HepG2 (cell line): Measurements from ENCODE around the gene CASZ1. TPM values are rescaled to one million over a fixed set of nuclear protein-coding genes. Genes with fewer than 3 reads are reported as not detected.
A peak's percentile ranks its signal among the peaks of the same experiment; 100 is the strongest.

ENCODE experiments used
- ARNT2 ChIP-seq: sonication (generic); formaldehyde crosslinking; IDR thresholded peaks from 2 replicates; pipeline ENCODE4 v1.8.0; 2022; ENCODE audit warnings: mild to moderate bottlenecking, low read depth, missing genetic modification reagents, moderate library complexity
- ASH2L ChIP-seq: fragments of 300-600, 200-600 bp; sonication (generic); IDR thresholded peaks from 2 replicates; pipeline ENCODE4 v1.7.0; 2017; ENCODE audit warnings: low read depth, mild to moderate bottlenecking, moderate library complexity, mixed read lengths, low read length; ENCODE audit not compliant: insufficient read length
- ESRRA ChIP-seq: sonication (generic); formaldehyde crosslinking; IDR thresholded peaks from 2 replicates; pipeline ENCODE4 v1.5.1; 2020; ENCODE audit warnings: mild to moderate bottlenecking, low read depth, missing genetic modification reagents
- GFI1 ChIP-seq: sonication (generic); formaldehyde crosslinking; IDR thresholded peaks from 2 replicates; pipeline ENCODE4 v1.5.0; 2020; ENCODE audit warnings: missing genetic modification reagents, mild to moderate bottlenecking, borderline replicate concordance
- HNF4G ChIP-seq, 2 experiments: sonication (generic) in 1 of 2; formaldehyde crosslinking in 1 of 2; IDR thresholded peaks; 2 replicates each; pipeline versions ENCODE4 v1.4.0 to v1.6.1; 2011 to 2020; ENCODE audit warnings: borderline replicate concordance in 2 of 2, low read depth in 2 of 2, mild to moderate bottlenecking in 2 of 2, low read length in 1 of 2, missing genetic modification reagents in 1 of 2, moderate library complexity in 1 of 2
- JUNB ChIP-seq: sonication (generic); formaldehyde crosslinking; IDR thresholded peaks from 2 replicates; pipeline ENCODE4 v1.8.0; 2022; ENCODE audit warnings: missing genetic modification reagents, mild to moderate bottlenecking, borderline replicate concordance
- NAIF1 ChIP-seq: sonication (generic); formaldehyde crosslinking; IDR thresholded peaks from 2 replicates; pipeline ENCODE4 v1.5.0; 2020; ENCODE audit warnings: mild to moderate bottlenecking, missing genetic modification reagents, borderline replicate concordance
- NFATC3 ChIP-seq: sonication (generic); formaldehyde crosslinking; IDR thresholded peaks from 2 replicates; pipeline ENCODE4 v1.5.1; 2020; ENCODE audit warnings: mild to moderate bottlenecking, missing genetic modification reagents
- PAXIP1 ChIP-seq: sonication (generic); formaldehyde crosslinking; conservative IDR thresholded peaks from 2 replicates; pipeline ENCODE4 v1.4.0; 2020; ENCODE audit warnings: mild to moderate bottlenecking, missing genetic modification reagents, moderate library complexity
- SOX13 ChIP-seq, 3 experiments: fragments of 450-650 bp in 1 of 3; sonication (generic) in 1 of 3; formaldehyde crosslinking in 1 of 3; IDR thresholded peaks in 2 of 3; conservative IDR thresholded peaks in 1 of 3; 2 replicates each; pipeline versions ENCODE4 v1.5.0 to v1.6.1; 2016 to 2020; ENCODE audit warnings: antibody characterized with exemption in 1 of 3, mild to moderate bottlenecking in 1 of 3, missing compliant biosample characterization in 1 of 3, missing genetic modification reagents in 1 of 3, moderate library complexity in 1 of 3
- SOX6 ChIP-seq, 2 experiments: fragments of 450-650 bp in 1 of 2; sonication (generic) in 1 of 2; formaldehyde crosslinking in 1 of 2; IDR thresholded peaks; 2 replicates each; pipeline versions ENCODE4 v1.4.0 to v1.6.1; 2017 to 2020; ENCODE audit warnings: antibody characterized with exemption in 1 of 2, mild to moderate bottlenecking in 1 of 2, missing genetic modification reagents in 1 of 2
- YEATS4 ChIP-seq: sonication (generic); formaldehyde crosslinking; IDR thresholded peaks from 2 replicates; pipeline ENCODE4 v1.4.0; 2020; ENCODE audit warnings: missing genetic modification reagents, borderline replicate concordance
- ZEB1 ChIP-seq: IDR thresholded peaks from 2 replicates; pipeline ENCODE4 v1.6.1; 2012; ENCODE audit warnings: mild to moderate bottlenecking, low read depth, inconsistent platforms; ENCODE audit not compliant: insufficient replicate concordance
- ZFP1 ChIP-seq: IDR thresholded peaks from 2 replicates; pipeline ENCODE4 v1.6.1; 2016
- ZFP36L1 ChIP-seq: sonication (generic); formaldehyde crosslinking; IDR thresholded peaks from 2 replicates; pipeline ENCODE4 v1.8.0; 2022; ENCODE audit warnings: mild to moderate bottlenecking, missing genetic modification reagents, moderate library complexity
- ZNF335 ChIP-seq: sonication (generic); formaldehyde crosslinking; IDR thresholded peaks from 2 replicates; pipeline ENCODE4 v1.4.0; 2020; ENCODE audit warnings: missing genetic modification reagents
- ZNF337 ChIP-seq: sonication (generic); formaldehyde crosslinking; IDR thresholded peaks from 2 replicates; pipeline ENCODE4 v1.5.1; 2020; ENCODE audit warnings: missing genetic modification reagents, low read depth, mild to moderate bottlenecking, borderline replicate concordance
- ZNF605 ChIP-seq: sonication (generic); formaldehyde crosslinking; IDR thresholded peaks from 2 replicates; pipeline ENCODE4 v1.8.0; 2022; ENCODE audit warnings: mild to moderate bottlenecking, missing genetic modification reagents
- ZNF772 ChIP-seq: sonication (generic); formaldehyde crosslinking; IDR thresholded peaks from 2 replicates; pipeline ENCODE4 v1.5.0; 2020; ENCODE audit warnings: mild to moderate bottlenecking, missing genetic modification reagents
- ZNF792 ChIP-seq: IDR thresholded peaks from 2 replicates; pipeline ENCODE4 v1.6.1; 2016
- ZSCAN25 ChIP-seq: sonication (generic); formaldehyde crosslinking; IDR thresholded peaks from 2 replicates; pipeline ENCODE4 v1.8.0; 2022; ENCODE audit warnings: mild to moderate bottlenecking, missing genetic modification reagents
- polyA plus RNA-seq, 8 experiments: library from polyadenylated mRNA; depleted of rRNA in 3 of 8; stranded (reverse) in 7 of 8; unstranded in 1 of 8; fragments of >200 nt; fragmentation: Illumina TruSeq in 4 of 8; extraction: Trizol in 4 of 8; gene quantifications; 2 replicates each; pipeline versions ENCODE4 v1.2.1 to v1.2.3, GENCODE V29; 2011 to 2016; ENCODE audit warnings: low read depth in 4 of 8, missing spikeins in 1 of 8, mixed read lengths in 1 of 8; ENCODE audit not compliant: insufficient read depth in 1 of 8
- total RNA-seq, 5 experiments: library from RNA; depleted of rRNA; stranded (reverse); fragments of >200 nt; fragmentation: Illumina TruSeq; extraction: Trizol; gene quantifications; 2 replicates each; pipeline ENCODE4 v1.2.3, GENCODE V29; 2016; ENCODE audit warnings: low read depth in 1 of 5
- TF ChIP-seq, protein P1 (sequence below): IDR thresholded peaks from 2 replicates; pipeline ENCODE4 v1.6.1; 2016

CASZ1 gene
- total and polyA plus RNA-seq, 2 of the 13 experiments (the other 11 are each of a cell fraction or from before 2014, with no cell fraction given) = 1.9 to 3.7 TPM

DNA sequence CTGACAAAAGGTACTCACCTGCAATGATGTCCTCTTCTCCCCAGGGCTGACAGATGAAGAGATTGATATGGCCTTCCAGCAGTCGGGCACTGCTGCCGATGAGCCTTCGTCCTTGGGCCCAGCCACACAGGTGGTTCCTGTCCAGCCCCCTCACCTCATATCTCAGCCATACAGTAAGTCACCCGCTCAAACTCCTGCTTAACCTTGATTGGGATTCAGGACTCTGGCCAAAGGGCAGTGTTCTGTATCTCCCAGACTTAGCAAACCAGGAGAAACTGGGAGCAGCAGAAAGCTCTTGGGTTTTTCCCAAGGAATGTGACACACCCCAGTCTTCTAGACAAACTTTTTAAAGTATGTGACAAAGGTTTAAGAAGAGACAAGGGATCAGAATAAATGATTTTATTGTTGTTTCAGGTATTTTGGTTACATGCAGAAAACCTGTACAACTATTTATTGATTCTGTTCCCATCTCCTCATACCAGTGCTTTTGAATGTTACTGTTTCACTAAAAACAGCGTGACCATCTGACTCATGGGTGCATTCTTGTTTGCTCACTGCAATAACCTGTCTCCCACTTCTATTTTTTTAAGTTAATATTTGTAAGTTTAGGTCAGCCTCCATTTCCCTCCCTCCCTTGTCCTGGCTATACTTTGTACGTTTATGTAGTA lies 197.1 kb downstream of the CASZ1 start (continued):
- TF ChIP-seq HNF4G (IDR thresholded peaks at IDR 0.05; ENCODE audit: borderline replicate concordance, low read depth, low read length) = peak; percentile 77
- TF ChIP-seq HNF4G (CRISPR knock-in tag; IDR thresholded peaks at IDR 0.05; ENCODE audit: borderline replicate concordance, low read depth) = peak; percentile 51; the same call in 1 of the 2 replicates
- 0 out of 2 replicates have a peak, but pooled peaks have one; percentile 36 for TF ChIP-seq ZFP36L1 (CRISPR knock-in tag)
- no peak for TF ChIP-seq SOX13 (IDR thresholded peaks at IDR 0.05)
- peak in 1 of 2 experiments; percentile 41; a peak in 2 of 4 replicates for TF ChIP-seq SOX13 (CRISPR knock-in tag; conservative IDR thresholded peaks at IDR 0.05 in 1 of 2, IDR thresholded peaks at IDR 0.05 in 1 of 2)
- TF ChIP-seq SOX6 (IDR thresholded peaks at IDR 0.05) = no peak
- TF ChIP-seq SOX6 (CRISPR knock-in tag; IDR thresholded peaks at IDR 0.05) = peak; percentile 70; the same call in 1 of the 2 replicates
- 0 out of 2 replicates have a peak, but pooled peaks have one; percentile 36 for TF ChIP-seq ZNF605 (CRISPR knock-in tag)
- TF ChIP-seq ZEB1 = peak; percentile 89
- 0 out of 2 replicates have a peak, but pooled peaks have one; percentile 49 for TF ChIP-seq ZNF772 (CRISPR knock-in tag)
- peak; percentile 57; the same call in 1 of the 2 replicates for TF ChIP-seq ZNF337 (CRISPR knock-in tag)
- 0 out of 2 replicates have a peak, but pooled peaks have one; percentile 40 for TF ChIP-seq ARNT2 (CRISPR knock-in tag)
- TF ChIP-seq ZNF792 (CRISPR knock-in tag) = peak; percentile 5; the same call in 1 of the 2 replicates
- TF ChIP-seq JUNB = peak; percentile 51; the same call in 1 of the 2 replicates
- TF ChIP-seq, protein P1, sequence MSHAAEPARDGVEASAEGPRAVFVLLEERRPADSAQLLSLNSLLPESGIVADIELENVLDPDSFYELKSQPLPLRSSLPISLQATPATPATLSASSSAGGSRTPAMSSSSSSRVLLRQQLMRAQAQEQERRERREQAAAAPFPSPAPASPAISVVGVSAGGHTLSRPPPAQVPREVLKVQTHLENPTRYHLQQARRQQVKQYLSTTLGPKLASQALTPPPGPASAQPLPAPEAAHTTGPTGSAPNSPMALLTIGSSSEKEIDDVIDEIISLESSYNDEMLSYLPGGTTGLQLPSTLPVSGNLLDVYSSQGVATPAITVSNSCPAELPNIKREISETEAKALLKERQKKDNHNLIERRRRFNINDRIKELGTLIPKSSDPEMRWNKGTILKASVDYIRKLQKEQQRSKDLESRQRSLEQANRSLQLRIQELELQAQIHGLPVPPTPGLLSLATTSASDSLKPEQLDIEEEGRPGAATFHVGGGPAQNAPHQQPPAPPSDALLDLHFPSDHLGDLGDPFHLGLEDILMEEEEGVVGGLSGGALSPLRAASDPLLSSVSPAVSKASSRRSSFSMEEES (CRISPR knock-in tag) = peak; percentile 89
- peak; percentile 87 for TF ChIP-seq ASH2L
- TF ChIP-seq NAIF1 (CRISPR knock-in tag) = no peak
- TF ChIP-seq ZSCAN25 (CRISPR knock-in tag) = peak; percentile 31; the same call in 1 of the 2 replicates
- no peak; the same call in 1 of the 2 replicates for TF ChIP-seq ZFP1
- 0 out of 2 replicates have a peak, but pooled peaks have one; percentile 44 for TF ChIP-seq ZNF335
- TF ChIP-seq YEATS4 (CRISPR knock-in tag) = peak; percentile 48; the same call in 1 of the 2 replicates
- TF ChIP-seq NFATC3 = peak; percentile 74; the same call in 1 of the 2 replicates
- TF ChIP-seq PAXIP1 (CRISPR knock-in tag) = peak; percentile 95
- peak; percentile 83; the same call in 1 of the 2 replicates for TF ChIP-seq ESRRA (CRISPR knock-in tag)
- TF ChIP-seq GFI1 = 0 out of 2 replicates have a peak, but pooled peaks have one; percentile 60
